Hepatocyte (in vitro differentiated cells): ENCODE results near the gene FAM222A. TPM values are rescaled to one million over a fixed set of nuclear protein-coding genes. Genes with fewer than 3 reads are reported as not detected.

Experiments used
- DNase-seq: peaks from one replicate; pipeline ENCODE4 v3.0.0-alpha.2; 2016; ENCODE audit warnings: low spot score
- H2AFZ ChIP-seq: fragments of 200-600 bp; sonication (generic); 2 replicates; pipeline ENCODE4 v1.6.0; 2016; ENCODE audit warnings: antibody characterized with exemption, mild to moderate bottlenecking
- H3K27ac ChIP-seq: fragments of 200-600 bp; sonication (generic); 2 replicates; pipeline ENCODE4 v1.5.1; 2016; ENCODE audit warnings: mild to moderate bottlenecking
- H3K27me3 ChIP-seq: fragments of 200-600 bp; sonication (generic); 2 replicates; pipeline ENCODE4 v1.6.1; 2016
- H3K36me3 ChIP-seq: fragments of 200-600 bp; sonication (generic); replicated peaks from 2 replicates; pipeline ENCODE4 v1.5.1; 2016; ENCODE audit warnings: low read depth; ENCODE audit not compliant: insufficient read depth
- H3K4me1 ChIP-seq: fragments of 200-600 bp; sonication (generic); 2 replicates; pipeline ENCODE4 v1.5.1; 2016; ENCODE audit warnings: mild to moderate bottlenecking, moderate library complexity; ENCODE audit not compliant: insufficient read depth
- H3K4me2 ChIP-seq: fragments of 200-600 bp; sonication (generic); 2 replicates; pipeline ENCODE4 v1.6.0; 2016
- H3K4me3 ChIP-seq: fragments of 200-600 bp; sonication (generic); 2 replicates; pipeline ENCODE4 v1.5.1; 2016; ENCODE audit warnings: mild to moderate bottlenecking
- H3K79me2 ChIP-seq: fragments of 200-600 bp; sonication (generic); 2 replicates; pipeline ENCODE4 v1.6.0; 2017; ENCODE audit warnings: mild to moderate bottlenecking
- H3K9me2 ChIP-seq: fragments of 200-600 bp; sonication (generic); replicated peaks from 2 replicates; pipeline ENCODE4 v1.6.0; 2017; ENCODE audit warnings: mild to moderate bottlenecking; ENCODE audit not compliant: insufficient read depth
- H3K9me3 ChIP-seq: fragments of 200-600 bp; sonication (generic); 2 replicates; pipeline ENCODE4 v1.5.1; 2016; ENCODE audit warnings: low read depth, mild to moderate bottlenecking
- H4K20me1 ChIP-seq: fragments of 200-600 bp; sonication (generic); 2 replicates; pipeline ENCODE4 v1.6.0; 2016; ENCODE audit warnings: mild to moderate bottlenecking; ENCODE audit not compliant: insufficient read depth, poor library complexity, severe bottlenecking
- EZH2 ChIP-seq: fragments of 200-600 bp; sonication (generic); IDR thresholded peaks from 2 replicates; pipeline ENCODE4 v1.6.1; 2016; ENCODE audit warnings: antibody characterized with exemption, mild to moderate bottlenecking, borderline replicate concordance
- EZH2phosphoT487 ChIP-seq: fragments of 200-600 bp; sonication (generic); IDR thresholded peaks from one replicate; pipeline ENCODE4 v1.6.1; 2018; ENCODE audit warnings: antibody characterized with exemption, mild to moderate bottlenecking, low read depth, moderate library complexity; ENCODE audit not compliant: unreplicated experiment, severe bottlenecking
- WGBS: methylation state at CpG from one replicate; pipeline ENCODE4 v1.1.6; 2016; ENCODE audit warnings: low lambda C conversion rate; ENCODE audit errors: missing lambda C conversion rate; 5-methylcytosine and 5-hydroxymethylcytosine counted together
- polyA plus RNA-seq: library from polyadenylated mRNA; unstranded; fragments of >200 nt; fragmentation: Nextera tagmentation; extraction: Ambion mirVana; gene quantifications from 2 replicates; pipeline ENCODE4 v1.2.1, GENCODE V29; 2016
- total RNA-seq: library from RNA; depleted of rRNA; stranded (reverse); fragments of >200 nt; gene quantifications from 2 replicates; pipeline ENCODE4 v1.2.3, GENCODE V29; 2014
- TF ChIP-seq, protein P1 (sequence below): fragments of 200-600 bp; sonication (generic); IDR thresholded peaks from 2 replicates; pipeline ENCODE4 v1.5.1; 2016; ENCODE audit warnings: antibody characterized with exemption, mild to moderate bottlenecking; ENCODE audit not compliant: poor library complexity

The FAM222A gene
- total and polyA plus RNA-seq, 2 experiments from 2014 or later = 7.4 to 11.3 TPM

DNA sequence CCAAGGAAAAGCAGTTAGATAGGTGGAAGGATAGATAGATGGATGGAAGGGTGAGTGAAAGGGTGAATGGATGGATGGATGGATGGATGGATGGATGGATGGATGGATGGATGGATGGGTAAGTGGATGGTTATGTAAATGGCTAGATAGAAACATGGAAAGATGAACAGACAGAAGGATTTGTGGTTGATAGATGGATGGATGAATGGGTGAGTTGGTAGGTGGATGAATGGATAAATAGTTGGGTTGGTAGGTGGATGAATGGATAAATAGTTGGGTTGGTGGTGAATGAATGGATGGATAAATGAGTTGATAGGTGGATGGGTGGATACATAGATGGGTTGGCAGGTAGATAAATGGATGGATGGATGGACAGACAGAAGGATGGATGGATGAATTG, 30.3 kb upstream of the FAM222A start:
- Histone ChIP-seq H3K27ac (no peak overlapping the region), H3K36me3 (no peaks in the 10 kb centered on the region), H3K9me2 (no peaks in the 10 kb centered on the region), H3K4me2 (no peak overlapping the region), H3K4me3 (no peak overlapping the region), H3K9me3 (no peaks in the 10 kb centered on the region), H2AFZ (no peak overlapping the region), H3K79me2 (no peaks in the 10 kb centered on the region), H3K27me3 (no peaks in the 10 kb centered on the region), H3K4me1 (peaks cover 16% of the 10 kb centered on the region), H4K20me1 (no peaks in the 10 kb centered on the region)
- DNase-seq = no peak
- no peak for TF ChIP-seq EZH2
- TF ChIP-seq, protein P1, sequence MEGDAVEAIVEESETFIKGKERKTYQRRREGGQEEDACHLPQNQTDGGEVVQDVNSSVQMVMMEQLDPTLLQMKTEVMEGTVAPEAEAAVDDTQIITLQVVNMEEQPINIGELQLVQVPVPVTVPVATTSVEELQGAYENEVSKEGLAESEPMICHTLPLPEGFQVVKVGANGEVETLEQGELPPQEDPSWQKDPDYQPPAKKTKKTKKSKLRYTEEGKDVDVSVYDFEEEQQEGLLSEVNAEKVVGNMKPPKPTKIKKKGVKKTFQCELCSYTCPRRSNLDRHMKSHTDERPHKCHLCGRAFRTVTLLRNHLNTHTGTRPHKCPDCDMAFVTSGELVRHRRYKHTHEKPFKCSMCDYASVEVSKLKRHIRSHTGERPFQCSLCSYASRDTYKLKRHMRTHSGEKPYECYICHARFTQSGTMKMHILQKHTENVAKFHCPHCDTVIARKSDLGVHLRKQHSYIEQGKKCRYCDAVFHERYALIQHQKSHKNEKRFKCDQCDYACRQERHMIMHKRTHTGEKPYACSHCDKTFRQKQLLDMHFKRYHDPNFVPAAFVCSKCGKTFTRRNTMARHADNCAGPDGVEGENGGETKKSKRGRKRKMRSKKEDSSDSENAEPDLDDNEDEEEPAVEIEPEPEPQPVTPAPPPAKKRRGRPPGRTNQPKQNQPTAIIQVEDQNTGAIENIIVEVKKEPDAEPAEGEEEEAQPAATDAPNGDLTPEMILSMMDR = no peak

DNA sequence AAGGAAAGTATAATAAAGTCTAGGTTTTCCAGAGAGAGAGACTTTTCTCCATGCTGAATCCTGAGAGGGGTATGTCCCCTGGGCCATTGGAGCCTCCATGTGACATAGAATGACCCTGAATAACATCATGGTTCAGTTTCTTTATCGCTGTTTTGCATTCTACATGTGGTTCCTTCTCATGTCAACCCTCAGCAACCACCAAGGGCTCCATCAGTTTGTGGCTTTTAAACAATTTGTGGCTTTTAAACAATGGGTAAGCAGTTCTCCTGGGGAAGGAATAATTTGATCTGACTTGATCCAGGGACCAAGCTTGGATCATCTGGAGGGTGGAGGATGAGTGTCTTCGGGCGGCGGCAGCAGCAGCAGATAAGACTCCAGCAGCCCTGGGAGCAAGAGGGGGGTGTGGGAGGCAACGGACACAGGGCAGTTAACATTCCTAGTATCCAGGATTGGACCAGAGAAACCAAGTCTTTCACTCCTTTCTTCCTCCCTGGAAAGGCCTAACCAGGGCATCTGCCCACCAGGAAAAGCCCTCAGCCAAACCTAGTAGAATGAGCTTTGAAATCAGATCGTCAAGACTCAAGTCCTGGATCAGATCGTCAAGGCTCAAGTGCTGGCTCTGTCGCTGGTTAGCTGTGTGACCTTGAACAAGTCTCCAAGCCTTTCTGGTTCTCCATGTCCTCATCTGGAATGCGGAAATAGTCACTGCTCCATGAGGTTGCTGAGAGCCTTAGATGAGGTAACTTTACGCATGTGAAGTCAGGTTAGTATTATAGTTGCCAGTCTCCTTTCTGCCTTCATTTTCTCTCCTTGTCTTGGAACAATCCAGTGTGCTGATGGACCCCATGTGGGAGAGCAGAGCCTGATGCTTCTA, 27.8 kb upstream of the FAM222A start:
- no peak for DNase-seq
- H3K4me1 ChIP-seq = no peaks in the 10 kb centered on the region
- no peaks in the 10 kb centered on the region for H3K27me3 ChIP-seq
- H3K36me3 ChIP-seq = no peaks in the 10 kb centered on the region
- TF ChIP-seq EZH2phosphoT487 (no peak), EZH2 (no peak)
- TF ChIP-seq, protein P1 = no peak
- no peaks in the 10 kb centered on the region for H4K20me1 ChIP-seq
- no peak overlapping the region for H3K4me2 ChIP-seq
- H3K79me2 ChIP-seq = no peaks in the 10 kb centered on the region
- H3K27ac ChIP-seq = no peak overlapping the region
- H3K4me3 ChIP-seq = no peak overlapping the region
- no peak overlapping the region for H2AFZ ChIP-seq
- WGBS = 78% methylated on average over 10 of the region's 10 CpGs
- H3K9me2 ChIP-seq = no peaks in the 10 kb centered on the region
- no peaks in the 10 kb centered on the region for H3K9me3 ChIP-seq

DNA sequence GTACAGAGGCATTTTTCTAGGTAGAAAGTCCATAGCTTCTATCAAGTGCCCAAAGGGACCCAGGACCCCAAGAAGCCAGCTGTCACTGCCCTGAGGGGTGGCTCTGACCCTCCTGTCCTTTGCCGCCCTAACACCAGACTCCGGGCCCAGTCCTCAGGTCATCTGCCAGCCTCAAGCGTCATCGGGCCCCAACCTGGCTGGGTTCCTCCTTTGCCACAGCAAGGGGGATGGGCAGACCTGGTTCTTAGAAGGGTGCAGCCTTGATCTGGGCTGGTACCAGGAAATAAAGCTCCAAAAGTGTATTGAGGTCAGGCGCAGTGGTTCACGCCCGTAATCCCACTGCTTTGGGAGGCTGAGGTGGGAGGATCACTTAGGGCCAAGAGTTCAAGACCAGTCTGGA, 27.1 kb upstream of the FAM222A start:
- 94% methylated on average over 7 of the region's 7 CpGs for WGBS
- Histone ChIP-seq H3K9me3 (no peaks in the 10 kb centered on the region), H3K4me3 (no peak overlapping the region), H3K9me2 (no peaks in the 10 kb centered on the region), H3K27me3 (no peaks in the 10 kb centered on the region), H3K36me3 (no peaks in the 10 kb centered on the region), H3K4me2 (no peak overlapping the region), H3K4me1 (no peaks in the 10 kb centered on the region), H2AFZ (no peak overlapping the region), H4K20me1 (no peaks in the 10 kb centered on the region), H3K27ac (no peak overlapping the region), H3K79me2 (no peaks in the 10 kb centered on the region)
- DNase-seq = no peak
- TF ChIP-seq EZH2 = no peak
- TF ChIP-seq, protein P1 = no peak
